ENCODE measurements around the gene CZIB. TPM values are rescaled to one million over a fixed set of nuclear protein-coding genes. Genes with fewer than 3 reads are reported as not detected.

The CZIB gene
- total RNA-seq, 1 experiment from 2014 or later = 50.3 TPM

DNA sequence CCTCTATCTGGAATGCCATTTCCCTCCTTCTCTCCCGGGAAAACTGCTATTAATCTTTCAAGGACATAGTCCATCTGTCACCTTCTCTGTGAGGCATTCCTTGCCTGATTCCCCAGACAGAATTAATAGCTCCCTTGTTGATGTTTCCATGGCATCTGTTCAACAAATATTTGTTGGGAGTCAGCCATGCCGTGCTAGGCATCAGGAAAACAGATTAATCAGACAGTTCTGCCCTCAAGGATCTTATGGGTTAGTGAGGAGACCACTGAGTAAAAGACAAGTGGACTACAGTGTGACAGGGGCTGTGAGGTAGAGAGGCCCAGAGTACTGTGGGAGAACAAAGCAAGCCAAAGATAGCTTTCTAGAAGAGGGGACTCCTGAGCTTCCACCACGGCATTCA is 29.3 kb upstream of the CZIB start:
- no peaks in the 10 kb centered on the region for H4K20me1 ChIP-seq (ENCODE audit: insufficient read depth)
- H3K9me2 ChIP-seq (ENCODE audit: insufficient read depth) = no peaks in the 10 kb centered on the region
- peaks cover 23% of the 10 kb centered on the region; the same call in 1 of the 2 replicates for H3K36me3 ChIP-seq (ENCODE audit: low read depth)
- TF ChIP-seq CTCF (conservative IDR thresholded peaks at IDR 0.05) (no peak), EZH2 (IDR thresholded peaks at IDR 0.05; ENCODE audit: low read depth) (no peak)
- no peaks in the 10 kb centered on the region for H3K79me2 ChIP-seq (ENCODE audit: low read depth)
- H3K27me3 ChIP-seq (ENCODE audit: insufficient read depth, low read depth) = no peaks in the 10 kb centered on the region
- intact Hi-C loops (cut with micrococcal nuclease; ENCODE audit: unreplicated experiment) = no loop called here
- H3F3A ChIP-seq (ENCODE audit: insufficient read depth, low read depth) = peaks cover 15% of the 10 kb centered on the region; the same call in 1 of the 2 replicates
- H3K4me1 ChIP-seq (replicated peaks; ENCODE audit: insufficient read depth) = no peaks in the 10 kb centered on the region
- no peak overlapping the region for H2AFZ ChIP-seq
- ChIA-PET CTCF (no interaction called here), POLR2A (ENCODE audit: unreplicated experiment) (no interaction called here)
- no peak overlapping the region for H3K4me3 ChIP-seq
- H3K27ac ChIP-seq = no peak overlapping the region
- BruUV-seq (replicated peaks) = no TSS peak
- no peak overlapping the region for H3K4me2 ChIP-seq
- no peak for DNase-seq
- H3K9me3 ChIP-seq (ENCODE audit: insufficient read depth, low read depth) = no peaks in the 10 kb centered on the region

DNA sequence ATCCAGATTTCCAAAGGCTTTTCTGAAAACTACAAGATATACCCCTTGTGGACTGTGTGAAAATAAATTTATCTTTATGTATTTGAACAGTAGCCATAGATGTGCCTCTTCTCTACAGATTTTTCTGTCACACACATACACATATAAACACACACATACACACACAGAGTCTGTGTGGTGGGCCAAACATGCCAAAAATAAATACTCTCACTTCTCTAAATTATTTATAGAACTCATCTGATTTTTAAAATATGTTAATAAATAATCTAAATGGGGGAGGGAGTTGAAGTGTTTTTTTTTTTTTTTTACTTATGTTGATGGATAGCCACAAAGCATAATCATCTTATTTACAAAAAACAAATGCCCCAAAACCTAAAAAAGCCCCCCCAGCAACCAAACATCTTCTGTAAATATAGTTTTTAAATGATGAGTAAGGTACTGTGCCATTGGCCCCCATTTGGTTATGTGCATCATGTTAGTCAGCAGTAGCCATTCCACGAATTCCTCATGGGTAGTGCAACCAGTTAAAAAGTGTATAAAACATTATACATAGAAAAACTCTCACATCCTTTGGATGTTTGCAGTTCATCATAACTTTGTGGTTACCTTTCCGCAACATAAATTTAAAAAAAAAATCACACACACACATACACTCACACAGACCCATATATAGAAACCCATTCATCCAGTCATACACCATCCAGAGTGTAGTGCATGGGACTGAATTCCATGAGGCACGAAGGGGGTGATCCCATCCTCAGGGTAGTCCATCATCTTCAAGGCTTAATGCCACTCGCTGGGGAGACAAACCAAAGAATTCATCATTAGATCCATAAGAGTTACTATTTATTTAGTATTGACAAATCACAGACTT is 26.1 kb upstream of the CZIB start:
- Histone ChIP-seq H3K4me2 (no peak overlapping the region), H3F3A (ENCODE audit: insufficient read depth, low read depth) (peaks cover 38% of the 10 kb centered on the region), H3K9me3 (ENCODE audit: insufficient read depth, low read depth) (no peaks in the 10 kb centered on the region), H3K27ac (no peak overlapping the region), H3K9me2 (ENCODE audit: insufficient read depth) (no peaks in the 10 kb centered on the region), H4K20me1 (ENCODE audit: insufficient read depth) (no peaks in the 10 kb centered on the region), H3K36me3 (ENCODE audit: low read depth) (peaks cover 14% of the 10 kb centered on the region; the same call in 1 of the 2 replicates), H3K4me1 (replicated peaks; ENCODE audit: insufficient read depth) (no peaks in the 10 kb centered on the region), H3K4me3 (no peak overlapping the region), H3K27me3 (ENCODE audit: insufficient read depth, low read depth) (no peaks in the 10 kb centered on the region), H3K79me2 (ENCODE audit: low read depth) (no peaks in the 10 kb centered on the region), H2AFZ (no peak overlapping the region)
- intact Hi-C loops (cut with micrococcal nuclease; ENCODE audit: unreplicated experiment) = no loop called here
- ChIA-PET CTCF (no interaction called here), POLR2A (ENCODE audit: unreplicated experiment) (no interaction called here)
- no peak for DNase-seq
- TF ChIP-seq EZH2 (IDR thresholded peaks at IDR 0.05; ENCODE audit: low read depth) (no peak), CTCF (conservative IDR thresholded peaks at IDR 0.05) (no peak)
- BruUV-seq (replicated peaks) = no TSS peak

GRCh38 chr1:53244141-53244540 is 23.7 kb upstream of the CZIB start:
- POLR2A ChIA-PET (ENCODE audit: unreplicated experiment) = interaction anchor here (0.6 kb wide), 1 partner anchor 703 kb away, joined by 7 read pairs; no protein-coding TSS in a partner anchor
- H3K79me2 ChIP-seq (ENCODE audit: low read depth) = no peaks in the 10 kb centered on the region
- DNase-seq = no peak
- H4K20me1 ChIP-seq (ENCODE audit: insufficient read depth) = no peaks in the 10 kb centered on the region
- CTCF ChIA-PET = no interaction called here
- no peak overlapping the region for H3K4me3 ChIP-seq
- intact Hi-C loops (cut with micrococcal nuclease; ENCODE audit: unreplicated experiment) = no loop called here
- H3K27ac ChIP-seq = no peak overlapping the region
- peaks cover 6% of the 10 kb centered on the region; the same call in 1 of the 2 replicates for H3K36me3 ChIP-seq (ENCODE audit: low read depth)
- TF ChIP-seq CTCF (conservative IDR thresholded peaks at IDR 0.05) = no peak
- peaks cover 16% of the 10 kb centered on the region for H3K4me1 ChIP-seq (replicated peaks; ENCODE audit: insufficient read depth)
- H3K9me2 ChIP-seq (ENCODE audit: insufficient read depth) = no peaks in the 10 kb centered on the region
- H3K9me3 ChIP-seq (ENCODE audit: insufficient read depth, low read depth) = no peaks in the 10 kb centered on the region
- no peaks in the 10 kb centered on the region for H3K27me3 ChIP-seq (ENCODE audit: insufficient read depth, low read depth)
- no peak overlapping the region for H3K4me2 ChIP-seq
- no TSS peak for BruUV-seq (replicated peaks)
- peaks cover 61% of the 10 kb centered on the region for H3F3A ChIP-seq (ENCODE audit: insufficient read depth, low read depth)
- H2AFZ ChIP-seq = no peak overlapping the region

Measured in PC-9 (cell line).